Right atrium auricular region (tissue), 2 donors: ENCODE data around the gene CENPO. TPM values are rescaled to one million over a fixed set of nuclear protein-coding genes. Genes with fewer than 3 reads are reported as not detected.

Source experiments
- DNase-seq: peaks from one replicate; pipeline ENCODE4 v3.0.0-alpha.2; 2019; ENCODE audit warnings: low spot score
- H3K27ac ChIP-seq, 2 donors: fragments of 200-600 bp; sonication (generic); 1 replicate in 1 of 2; 2 replicates in 1 of 2; pipeline ENCODE4 v1.5.1; 2016 to 2019
- H3K27me3 ChIP-seq, 2 donors: fragments of 200-600 bp; sonication (generic); one replicate each; pipeline versions ENCODE4 v1.5.1 to v1.6.0; 2017 to 2019
- H3K36me3 ChIP-seq: fragments of 200-600 bp; sonication (generic); one replicate; pipeline ENCODE4 v1.5.1; 2016
- H3K4me1 ChIP-seq, 2 donors: fragments of 200-600 bp; sonication (generic); one replicate each; pipeline versions ENCODE4 v1.5.1 to v1.6.0; 2017 to 2019
- H3K4me3 ChIP-seq, 2 donors: fragments of 200-600 bp; sonication (generic); 1 replicate in 1 of 2; 2 replicates in 1 of 2; pipeline ENCODE4 v1.5.1; 2017 to 2019; ENCODE audit warnings: mild to moderate bottlenecking in 1 of 2, moderate library complexity in 1 of 2
- H3K9me3 ChIP-seq, 2 donors: fragments of 200-600 bp; sonication (generic); one replicate each; pipeline ENCODE4 v1.5.1; 2019
- total RNA-seq, 2 donors: library from RNA; depleted of rRNA; stranded (reverse); fragments of >200 nt; gene quantifications; one replicate each; pipeline ENCODE4 v1.1.0, GENCODE V29; 2016
- TF ChIP-seq, protein P1 (sequence below), 2 donors: fragments of 200-600 bp; sonication (generic); IDR thresholded peaks; one replicate each; pipeline ENCODE4 v1.5.1; 2019; ENCODE audit warnings: antibody characterized with exemption in 2 of 2

The CENPO gene
- total RNA-seq, 2 donors from 2014 or later, result 1.2 to 1.7 TPM

GRCh38 chr2:24839729-24840128 lies 46.5 kb downstream of the CENPO start:
- TF ChIP-seq, protein P1, sequence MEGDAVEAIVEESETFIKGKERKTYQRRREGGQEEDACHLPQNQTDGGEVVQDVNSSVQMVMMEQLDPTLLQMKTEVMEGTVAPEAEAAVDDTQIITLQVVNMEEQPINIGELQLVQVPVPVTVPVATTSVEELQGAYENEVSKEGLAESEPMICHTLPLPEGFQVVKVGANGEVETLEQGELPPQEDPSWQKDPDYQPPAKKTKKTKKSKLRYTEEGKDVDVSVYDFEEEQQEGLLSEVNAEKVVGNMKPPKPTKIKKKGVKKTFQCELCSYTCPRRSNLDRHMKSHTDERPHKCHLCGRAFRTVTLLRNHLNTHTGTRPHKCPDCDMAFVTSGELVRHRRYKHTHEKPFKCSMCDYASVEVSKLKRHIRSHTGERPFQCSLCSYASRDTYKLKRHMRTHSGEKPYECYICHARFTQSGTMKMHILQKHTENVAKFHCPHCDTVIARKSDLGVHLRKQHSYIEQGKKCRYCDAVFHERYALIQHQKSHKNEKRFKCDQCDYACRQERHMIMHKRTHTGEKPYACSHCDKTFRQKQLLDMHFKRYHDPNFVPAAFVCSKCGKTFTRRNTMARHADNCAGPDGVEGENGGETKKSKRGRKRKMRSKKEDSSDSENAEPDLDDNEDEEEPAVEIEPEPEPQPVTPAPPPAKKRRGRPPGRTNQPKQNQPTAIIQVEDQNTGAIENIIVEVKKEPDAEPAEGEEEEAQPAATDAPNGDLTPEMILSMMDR (IDR thresholded peaks at IDR 0.05), result no peak
- Histone ChIP-seq H3K9me3 (no peaks in the 10 kb centered on the region), H3K4me3 (no peak overlapping the region), H3K4me1 (no peaks in the 10 kb centered on the region), H3K36me3 (no peaks in the 10 kb centered on the region), H3K27me3 (no peaks in the 10 kb centered on the region), H3K27ac (no peak overlapping the region)
- DNase-seq, result no peak

DNA sequence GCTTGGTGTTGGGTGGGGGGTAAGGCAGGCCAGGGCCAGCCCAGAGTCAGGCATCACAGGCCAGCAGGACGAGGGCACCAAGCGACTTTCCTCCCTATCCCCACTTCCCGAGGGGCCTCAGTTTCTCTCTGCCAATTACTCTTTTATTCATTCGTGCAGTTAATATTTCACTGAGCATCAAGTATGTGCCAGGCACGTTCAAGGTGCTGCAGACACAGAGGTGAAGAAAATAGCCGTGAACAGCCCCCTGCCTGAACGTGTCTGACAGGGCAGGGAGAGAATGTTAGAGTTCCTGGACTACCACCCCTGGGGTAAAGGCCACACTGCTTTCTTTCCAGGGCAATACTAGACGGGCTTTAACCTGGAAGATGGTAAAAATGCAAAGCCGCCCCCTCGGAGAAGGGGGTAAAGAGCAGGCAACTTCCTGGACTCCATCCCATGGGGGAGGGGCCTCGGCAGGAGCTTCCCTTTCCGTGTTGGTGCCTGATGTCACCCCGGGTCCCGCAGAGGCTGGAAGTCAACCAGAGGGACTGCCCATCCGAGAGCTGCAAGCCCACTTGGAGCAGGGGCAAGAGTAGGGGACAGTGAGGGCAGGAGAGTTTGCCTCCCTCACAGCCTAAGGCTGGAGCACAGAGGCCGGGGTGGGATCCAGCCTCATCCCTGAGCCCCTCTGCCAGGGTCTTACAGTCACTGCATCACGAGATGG lies 47.1 kb downstream of the CENPO start:
- Histone ChIP-seq H3K4me1 (no peaks in the 10 kb centered on the region), H3K4me3 (no peak overlapping the region), H3K36me3 (no peaks in the 10 kb centered on the region), H3K27me3 (no peaks in the 10 kb centered on the region), H3K27ac (no peak overlapping the region), H3K9me3 (no peaks in the 10 kb centered on the region)
- TF ChIP-seq, protein P1 (IDR thresholded peaks at IDR 0.05), result no peak
- DNase-seq, result no peak

DNA sequence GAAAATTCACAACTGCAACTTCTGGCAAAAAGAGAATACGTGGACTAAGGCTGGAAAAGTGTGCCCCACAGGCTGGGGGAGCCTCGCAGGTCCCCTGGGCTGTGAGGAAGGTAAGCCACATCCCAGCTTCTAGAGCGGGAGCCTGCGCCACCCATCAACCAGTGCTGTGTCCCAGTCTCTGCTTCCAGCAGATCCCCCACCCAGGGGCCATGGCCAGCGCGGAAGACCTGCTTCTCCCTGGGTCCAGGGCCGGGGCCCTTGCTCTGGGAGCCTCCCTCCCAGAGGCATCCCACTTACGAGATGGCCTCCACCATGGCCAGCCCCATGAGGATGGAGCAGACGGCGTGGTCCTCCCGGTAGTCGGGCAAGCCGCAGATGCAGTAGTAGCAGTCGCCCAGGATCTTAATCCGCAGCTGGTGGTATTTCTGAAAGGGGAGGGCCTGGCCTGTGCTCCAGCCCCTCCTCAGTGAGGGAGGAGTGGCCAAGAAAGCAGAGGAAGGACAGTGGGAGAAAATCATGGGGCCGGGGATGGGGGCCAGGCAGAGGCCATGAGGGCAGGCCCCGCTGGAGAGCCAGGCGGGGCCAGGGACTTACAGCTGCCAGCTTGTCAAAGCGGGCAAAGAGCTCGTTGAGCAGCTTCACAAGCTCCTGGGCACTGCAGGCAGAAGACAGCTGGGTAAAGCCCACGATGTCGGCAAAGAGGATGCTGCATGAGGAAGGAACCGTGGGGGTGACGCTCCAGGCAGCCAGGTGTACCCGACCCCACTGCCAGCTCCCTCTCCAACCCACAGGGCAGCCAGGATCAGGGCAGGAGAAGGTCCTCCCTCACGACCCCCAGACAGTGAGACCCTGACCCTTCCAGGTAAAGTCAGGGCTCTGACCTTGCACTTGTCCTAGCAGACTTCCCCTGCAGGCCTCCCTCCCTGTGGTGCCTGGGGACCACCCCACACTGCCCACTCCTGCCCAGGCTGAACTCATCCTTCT lies 48.0 kb downstream of the CENPO start:
- no peak for DNase-seq
- no peak overlapping the region for H3K4me3 ChIP-seq
- H3K9me3 ChIP-seq, result no peaks in the 10 kb centered on the region
- TF ChIP-seq, protein P1 (IDR thresholded peaks at IDR 0.05), result no peak
- no peak overlapping the region for H3K27ac ChIP-seq
- H3K36me3 ChIP-seq, result no peaks in the 10 kb centered on the region
- no peaks in the 10 kb centered on the region for H3K4me1 ChIP-seq
- H3K27me3 ChIP-seq, result no peaks in the 10 kb centered on the region

DNA sequence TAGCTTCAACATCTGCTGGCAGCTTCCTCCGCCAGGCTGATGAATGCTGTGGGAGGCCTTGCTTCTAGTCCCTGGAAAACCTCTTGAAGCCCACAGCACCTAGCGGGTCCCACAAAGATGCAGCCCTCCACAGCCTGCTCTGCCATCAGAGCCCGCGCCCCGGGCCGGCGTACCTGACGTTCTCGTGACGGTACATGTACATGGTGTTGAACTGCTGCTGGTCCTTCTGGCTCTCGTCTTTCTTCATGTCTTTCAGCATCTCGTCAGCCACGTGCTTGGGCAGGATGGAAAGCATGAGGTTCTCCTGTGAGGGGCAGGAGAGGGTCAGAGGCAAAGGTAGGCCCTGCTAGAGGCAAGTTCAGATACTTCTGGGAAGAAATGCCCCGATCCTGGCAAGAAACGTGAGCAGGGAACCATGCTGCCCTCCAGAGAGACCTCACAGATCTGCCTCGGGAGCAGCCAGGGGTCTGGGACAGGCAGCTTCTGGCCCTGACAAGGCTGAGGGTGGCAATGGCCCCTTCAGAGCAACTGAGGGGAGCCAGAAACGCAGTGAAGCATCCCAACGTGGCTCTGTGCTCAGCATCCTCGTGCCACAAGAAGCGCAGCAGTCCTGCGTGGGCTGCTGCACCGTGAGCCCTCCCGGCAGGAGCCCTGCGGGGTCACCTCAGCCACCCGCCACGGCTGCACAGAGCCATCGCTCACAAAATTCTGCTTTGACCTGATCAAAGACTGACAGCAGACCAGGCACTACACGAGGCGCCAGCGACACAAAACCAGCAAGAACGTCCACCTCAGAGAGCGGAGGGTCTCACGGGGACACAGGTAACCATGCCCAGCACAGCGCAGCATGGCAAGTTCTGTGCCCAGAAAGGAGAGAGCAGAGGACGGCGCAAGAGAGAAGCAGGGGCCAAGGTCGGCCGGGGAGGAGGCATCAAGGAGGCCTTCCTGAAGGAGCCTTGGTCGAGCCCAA lies 49.1 kb downstream of the CENPO start:
- Histone ChIP-seq H3K4me3 (no peak overlapping the region), H3K4me1 (no peaks in the 10 kb centered on the region), H3K27me3 (no peaks in the 10 kb centered on the region), H3K27ac (no peak overlapping the region), H3K36me3 (no peaks in the 10 kb centered on the region), H3K9me3 (no peaks in the 10 kb centered on the region)
- TF ChIP-seq, protein P1 (IDR thresholded peaks at IDR 0.05), result no peak
- DNase-seq, result no peak

- Histone ChIP-seq H3K27ac (no peak overlapping the region), H3K9me3 (no peaks in the 10 kb centered on the region), H3K36me3 (no peaks in the 10 kb centered on the region), H3K4me3 (no peak overlapping the region), H3K27me3 (no peaks in the 10 kb centered on the region), H3K4me1 (no peaks in the 10 kb centered on the region)
- DNase-seq, result no peak
- TF ChIP-seq, protein P1 (IDR thresholded peaks at IDR 0.05), result no peak
Measured at GRCh38 chr2:24843330-24843860, 50.2 kb downstream of the CENPO start.
